ENCODE measurements around the gene ITPR2.
"Not testable (repeated sequence)": the region's sequence is repeated elsewhere in the genome, so short reads cannot be mapped to it uniquely, and the experiment has no call there.

ITPR2 gene

GRCh38 chr12:26760657-26761293 is 72.2 kb downstream of the ITPR2 start:
- DNase-seq (ENCODE audit: low read depth in 2 of 2), result no peak

- not testable (repeated sequence) for DNase-seq (ENCODE audit: low read depth in 2 of 2)
Measured at GRCh38 chr12:26755362-26755761, 77.6 kb downstream of the ITPR2 start.

- no peak for DNase-seq (ENCODE audit: low read depth in 2 of 2)
Measured at GRCh38 chr12:26754148-26754547, 78.8 kb downstream of the ITPR2 start.

- no peak for DNase-seq (ENCODE audit: low read depth in 2 of 2)
Measured at GRCh38 chr12:26751179-26751578, 81.8 kb downstream of the ITPR2 start.

GRCh38 chr12:26750531-26751175 is 82.3 kb downstream of the ITPR2 start:
- DNase-seq (ENCODE audit: low read depth in 2 of 2), result no peak

GRCh38 chr12:26749781-26750180 is 83.2 kb downstream of the ITPR2 start:
- no peak for DNase-seq (ENCODE audit: low read depth in 2 of 2)

- DNase-seq (ENCODE audit: low read depth in 2 of 2), result no peak
Measured at GRCh38 chr12:26748741-26749431, 84.1 kb downstream of the ITPR2 start.

GRCh38 chr12:26748412-26748740 is 84.6 kb downstream of the ITPR2 start:
- no peak for DNase-seq (ENCODE audit: low read depth in 2 of 2)

GRCh38 chr12:26746121-26746714 is 86.8 kb downstream of the ITPR2 start:
- DNase-seq (ENCODE audit: low read depth in 2 of 2), result no peak

- DNase-seq (ENCODE audit: low read depth in 2 of 2), result no peak
Measured at GRCh38 chr12:26744697-26745440, 88.1 kb downstream of the ITPR2 start.

GRCh38 chr12:26744042-26744626 is 88.9 kb downstream of the ITPR2 start:
- no peak for DNase-seq (ENCODE audit: low read depth in 2 of 2)

- no peak for DNase-seq (ENCODE audit: low read depth in 2 of 2)
Measured at GRCh38 chr12:26741584-26742227, 91.3 kb downstream of the ITPR2 start.

- no peak for DNase-seq (ENCODE audit: low read depth in 2 of 2)
Measured at GRCh38 chr12:26740991-26741390, 92.0 kb downstream of the ITPR2 start.

- no peak for DNase-seq (ENCODE audit: low read depth in 2 of 2)
Measured at GRCh38 chr12:26740348-26740747, 92.6 kb downstream of the ITPR2 start.

- no peak for DNase-seq (ENCODE audit: low read depth in 2 of 2)
Measured at GRCh38 chr12:26737487-26738030, 95.4 kb downstream of the ITPR2 start.

- DNase-seq (ENCODE audit: low read depth in 2 of 2), result no peak
Measured at GRCh38 chr12:26736563-26737486, 96.2 kb downstream of the ITPR2 start.

- no peak for DNase-seq (ENCODE audit: low read depth in 2 of 2)
Measured at GRCh38 chr12:26735249-26735639, 97.8 kb downstream of the ITPR2 start.

GRCh38 chr12:26734510-26735248 is 98.3 kb downstream of the ITPR2 start:
- DNase-seq (ENCODE audit: low read depth in 2 of 2), result no peak
